ENCODE measurements around the gene ZNF575. TPM values are rescaled to one million over a fixed set of nuclear protein-coding genes. Genes with fewer than 3 reads are reported as not detected.

The ZNF575 gene
- total RNA-seq, 1 donor from 2014 or later, result 1.8 TPM

- H3K27me3 Mint-ChIP-seq, result no peaks in the 10 kb centered on the region
- no peak overlapping the region for H3K4me3 Mint-ChIP-seq
- no peak for DNase-seq (ENCODE audit: extremely low spot score, unreplicated experiment)
- H3K27ac Mint-ChIP-seq, result no peak overlapping the region
- H3K4me1 Mint-ChIP-seq (ENCODE audit: unreplicated experiment), result no peaks in the 10 kb centered on the region
- TF ChIP-seq CTCF (conservative IDR thresholded peaks at IDR 0.05), result no peak
- no peaks in the 10 kb centered on the region for H3K9me3 Mint-ChIP-seq
- H3K36me3 Mint-ChIP-seq, result peaks cover 3% of the 10 kb centered on the region
These were observed 43.7 kb upstream of the ZNF575 start for GRCh38 chr19:43489310-43489709.

- no peaks in the 10 kb centered on the region for H3K27me3 Mint-ChIP-seq
- no peaks in the 10 kb centered on the region for H3K9me3 Mint-ChIP-seq
- no peak overlapping the region for H3K27ac Mint-ChIP-seq
- no peak overlapping the region for H3K4me3 Mint-ChIP-seq
- peaks cover 3% of the 10 kb centered on the region for H3K36me3 Mint-ChIP-seq
- DNase-seq (ENCODE audit: extremely low spot score, unreplicated experiment), result no peak
- no peak for TF ChIP-seq CTCF (conservative IDR thresholded peaks at IDR 0.05)
- no peaks in the 10 kb centered on the region for H3K4me1 Mint-ChIP-seq (ENCODE audit: unreplicated experiment)
These were observed 42.9 kb upstream of the ZNF575 start for GRCh38 chr19:43489979-43490599.

- Mint-ChIP-seq H3K4me1 (ENCODE audit: unreplicated experiment) (no peaks in the 10 kb centered on the region), H3K9me3 (no peaks in the 10 kb centered on the region), H3K4me3 (no peak overlapping the region), H3K27ac (no peak overlapping the region), H3K36me3 (peaks cover 6% of the 10 kb centered on the region), H3K27me3 (no peaks in the 10 kb centered on the region)
- no peak for DNase-seq (ENCODE audit: extremely low spot score, unreplicated experiment)
- no peak for TF ChIP-seq CTCF (conservative IDR thresholded peaks at IDR 0.05)
These were observed 42.2 kb upstream of the ZNF575 start for GRCh38 chr19:43490759-43491158.

- Mint-ChIP-seq H3K36me3 (peaks cover 20% of the 10 kb centered on the region), H3K4me1 (ENCODE audit: unreplicated experiment) (peaks cover 15% of the 10 kb centered on the region), H3K27ac (peak overlapping the region; percentile 83), H3K4me3 (peak overlapping the region; percentile 51), H3K27me3 (no peaks in the 10 kb centered on the region), H3K9me3 (no peaks in the 10 kb centered on the region)
- DNase-seq (ENCODE audit: extremely low spot score, unreplicated experiment), result no peak
- no peak for TF ChIP-seq CTCF (conservative IDR thresholded peaks at IDR 0.05)
These were observed 37.9 kb upstream of the ZNF575 start for GRCh38 chr19:43495082-43495481.

GRCh38 chr19:43496960-43497359, 36.0 kb upstream of the ZNF575 start:
- Mint-ChIP-seq H3K4me3 (peak overlapping the region; percentile 9), H3K9me3 (no peaks in the 10 kb centered on the region), H3K27me3 (no peaks in the 10 kb centered on the region), H3K4me1 (ENCODE audit: unreplicated experiment) (peaks cover 19% of the 10 kb centered on the region), H3K27ac (peak overlapping the region; percentile 59), H3K36me3 (peaks cover 23% of the 10 kb centered on the region)
- DNase-seq (ENCODE audit: extremely low spot score, unreplicated experiment), result no peak
- TF ChIP-seq CTCF (conservative IDR thresholded peaks at IDR 0.05), result no peak

All from type B pancreatic cell (in vitro differentiated cells).